HG02981 (cell line): Measurements from ENCODE around the gene GSN.
A peak's percentile ranks its signal among the peaks of the same experiment; 100 is the strongest.

Experiments
- ATAC-seq: cut with Tn5 transposase; IDR thresholded peaks from one replicate; pipeline ENCODE4 v1.9.1; 2021; ENCODE audit warnings: mild to moderate bottlenecking, moderate library complexity; ENCODE audit not compliant: unreplicated experiment

Gene GSN

GRCh38 chr9:121242959-121243346 is 25.0 kb upstream of the GSN start:
- no peak for ATAC-seq

- no peak for ATAC-seq
Measured at GRCh38 chr9:121246821-121247561, 21.0 kb upstream of the GSN start.

GRCh38 chr9:121249563-121249962 is 18.4 kb upstream of the GSN start:
- ATAC-seq, result no peak

GRCh38 chr9:121252104-121252851 is 15.7 kb upstream of the GSN start:
- no peak for ATAC-seq

GRCh38 chr9:121253162-121253561 is 14.8 kb upstream of the GSN start:
- ATAC-seq, result no peak

GRCh38 chr9:121253821-121254501 is 14.0 kb upstream of the GSN start:
- no peak for ATAC-seq

GRCh38 chr9:121259498-121259897 is 8.5 kb upstream of the GSN start:
- no peak for ATAC-seq

- no peak for ATAC-seq
Measured at GRCh38 chr9:121259935-121260334, 8.0 kb upstream of the GSN start.

GRCh38 chr9:121260457-121261106 is 7.4 kb upstream of the GSN start:
- ATAC-seq, result no peak

GRCh38 chr9:121261107-121261460 is 6.9 kb upstream of the GSN start:
- ATAC-seq, result no peak

- no peak for ATAC-seq
Measured at GRCh38 chr9:121261755-121262154, 6.2 kb upstream of the GSN start.

GRCh38 chr9:121262423-121262822 is 5.5 kb upstream of the GSN start:
- no peak for ATAC-seq

- ATAC-seq, result no peak
Measured at GRCh38 chr9:121262953-121263352, 5.0 kb upstream of the GSN start.

GRCh38 chr9:121266356-121266755 is 1.6 kb upstream of the GSN start:
- ATAC-seq, result no peak

GRCh38 chr9:121266906-121267650 is 884 bp upstream of the GSN start:
- ATAC-seq, result no peak

GRCh38 chr9:121268598-121268850 is 562 bp downstream of the GSN start:
- peak; percentile 35 for ATAC-seq

GRCh38 chr9:121268851-121269641 is 1.1 kb downstream of the GSN start:
- no peak for ATAC-seq

- no peak for ATAC-seq
Measured at GRCh38 chr9:121269642-121270254, 1.8 kb downstream of the GSN start.

- no peak for ATAC-seq
Measured at GRCh38 chr9:121271368-121272341, 3.7 kb downstream of the GSN start.
